Hepatocyte (in vitro differentiated cells): ENCODE measurements around the gene TMEM248.
"Not testable (repeated sequence)": the region's sequence is repeated elsewhere in the genome, so short reads cannot be mapped to it uniquely, and the experiment has no call there.

Experiments
- CTCF ChIP-seq: fragments of 200-600 bp; sonication (generic); IDR thresholded peaks from 2 replicates; pipeline ENCODE4 v1.5.1; 2016; ENCODE audit warnings: antibody characterized with exemption, mild to moderate bottlenecking; ENCODE audit not compliant: poor library complexity
- EZH2 ChIP-seq: fragments of 200-600 bp; sonication (generic); IDR thresholded peaks from 2 replicates; pipeline ENCODE4 v1.6.1; 2016; ENCODE audit warnings: antibody characterized with exemption, mild to moderate bottlenecking, borderline replicate concordance

- TF ChIP-seq CTCF, EZH2: not testable (repeated sequence)
Measured at GRCh38 chr7:66878301-66878685, 42.7 kb upstream of the TMEM248 start.
